HG02973 (cell line): ENCODE results near the gene POLR3G.

Experiments
- ATAC-seq: cut with Tn5 transposase; IDR thresholded peaks from one replicate; pipeline ENCODE4 v1.9.1; 2021; ENCODE audit warnings: moderate library complexity; ENCODE audit not compliant: unreplicated experiment

The POLR3G gene

DNA sequence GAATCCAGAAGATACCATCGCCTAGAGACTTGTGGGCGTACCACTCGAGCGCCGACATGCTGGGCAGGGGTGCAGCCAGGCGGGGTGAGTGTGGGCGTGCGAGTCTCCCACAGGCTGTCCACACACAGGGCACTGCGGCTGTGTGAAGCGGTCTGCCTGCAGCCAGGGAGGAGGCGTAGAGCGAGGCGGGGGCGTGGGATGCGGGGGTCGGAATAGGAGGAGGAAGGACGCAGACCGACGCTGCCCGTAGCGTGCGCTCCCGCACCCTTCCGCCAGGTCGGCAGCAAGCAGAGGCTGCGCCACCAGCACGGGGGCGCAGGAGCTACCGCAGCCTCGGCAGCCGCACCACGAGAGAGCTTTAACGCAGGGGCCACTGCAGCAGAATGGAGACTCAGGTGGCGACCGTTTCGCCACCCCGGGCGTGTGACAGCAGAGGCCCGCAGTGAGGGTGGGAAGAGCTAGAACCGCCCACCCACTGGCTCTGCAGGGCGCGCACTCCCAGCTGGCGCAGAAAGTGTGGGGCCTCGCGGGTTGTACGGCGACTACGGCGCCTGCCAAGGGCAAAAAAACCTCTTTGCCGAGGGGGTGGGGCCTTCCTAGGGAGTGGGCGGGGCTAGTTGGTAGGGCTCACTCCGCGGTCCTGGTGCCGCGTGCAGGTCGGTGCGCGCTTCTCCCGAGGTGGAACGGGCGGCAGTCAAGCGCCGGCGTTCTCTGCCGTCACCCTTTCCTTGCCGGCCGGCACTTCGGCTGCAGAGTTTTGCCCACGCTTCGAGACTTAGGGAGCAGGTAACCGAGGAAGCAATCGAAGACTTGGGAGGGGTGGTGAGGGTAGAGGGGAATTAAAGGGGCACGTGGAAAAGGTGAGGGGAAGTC, at the start of gene POLR3G, which contains the start of gene MBLAC2:
Gene POLR3G (plus strand): TSS at position 630 of the 873 bp plus-strand sequence. CDS start 10,704 bp downstream, outside the sequence.
Gene MBLAC2 (minus strand): TSS at position 537 of the 873 bp plus-strand sequence. CDS start 479 bp downstream, at position 58.
- ATAC-seq = peak; percentile 80

DNA sequence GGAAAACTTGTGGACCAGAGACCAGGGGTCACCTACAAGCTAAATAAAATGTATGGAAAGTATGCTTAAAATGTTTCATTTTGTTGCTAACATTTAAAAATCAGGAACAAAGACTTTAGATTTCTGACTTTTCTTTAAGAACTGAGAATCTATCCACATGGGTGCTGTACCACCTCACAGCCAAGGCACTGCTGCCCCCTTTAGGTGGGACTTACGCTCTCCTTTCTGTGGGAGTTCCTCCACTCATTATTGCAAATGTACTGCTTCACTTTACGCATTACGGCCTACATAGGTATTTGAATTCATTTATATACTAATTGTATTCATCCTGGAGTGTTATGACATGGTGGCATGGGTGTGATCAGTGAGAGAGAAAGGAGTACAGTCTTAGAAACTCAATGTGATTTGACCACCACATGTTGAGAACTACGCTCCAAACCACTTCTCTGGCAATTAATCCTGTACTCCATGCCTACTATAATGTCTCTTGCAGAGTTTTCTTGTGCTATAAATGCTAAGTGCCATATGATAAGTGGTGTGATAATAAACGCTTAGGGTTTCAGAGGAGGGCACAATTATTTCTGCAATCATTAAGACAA, 40.4 kb upstream of the POLR3G start:
- no peak for ATAC-seq

GRCh38 chr5:90437663-90438062, 37.0 kb upstream of the POLR3G start:
- ATAC-seq = no peak

- no peak for ATAC-seq
Observed at GRCh38 chr5:90438100-90438499, 36.6 kb upstream of the POLR3G start.

DNA sequence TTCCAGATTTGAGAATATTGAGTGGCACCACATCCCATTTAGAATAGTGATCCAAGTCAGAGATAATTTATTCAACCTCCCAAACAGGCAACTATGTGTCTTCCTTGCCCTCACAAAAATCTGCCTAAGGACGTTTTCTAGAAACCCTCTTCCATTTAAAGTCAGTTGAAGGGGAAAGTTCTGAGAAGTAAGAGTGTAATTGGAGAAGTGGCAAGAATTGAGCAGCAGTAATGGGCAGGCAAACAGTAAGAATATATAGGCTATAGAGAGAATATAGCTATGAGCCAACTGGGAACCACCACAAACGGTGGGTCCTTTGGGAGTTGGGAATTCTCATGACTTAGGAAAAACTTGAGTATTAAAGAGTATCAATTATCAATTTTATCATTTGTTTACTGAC, 34.0 kb upstream of the POLR3G start:
- ATAC-seq = no peak

- no peak for ATAC-seq
Observed at GRCh38 chr5:90446961-90447360, 27.7 kb upstream of the POLR3G start.

DNA sequence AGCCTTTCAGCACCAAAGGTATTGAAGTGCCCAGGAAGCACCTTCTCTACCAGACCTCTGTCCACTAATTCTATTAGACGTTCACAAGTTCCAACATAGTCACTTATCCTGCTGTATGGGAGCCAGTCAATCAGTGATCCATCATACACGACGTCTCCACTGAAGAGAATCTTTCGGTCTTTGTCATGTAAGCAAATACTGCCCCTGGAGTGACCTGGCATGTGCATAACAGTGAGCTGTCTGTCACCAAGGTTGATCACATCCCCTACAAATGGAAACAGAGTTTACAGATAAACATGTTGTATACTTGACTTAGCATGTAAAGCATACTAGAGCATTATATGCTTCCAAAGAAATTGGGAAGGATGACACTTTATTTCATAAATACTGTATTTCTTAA, 13.4 kb upstream of the POLR3G start:
- no peak for ATAC-seq

GRCh38 chr5:90472783-90473395, 1.8 kb upstream of the POLR3G start:
- ATAC-seq = peak; percentile 10

DNA sequence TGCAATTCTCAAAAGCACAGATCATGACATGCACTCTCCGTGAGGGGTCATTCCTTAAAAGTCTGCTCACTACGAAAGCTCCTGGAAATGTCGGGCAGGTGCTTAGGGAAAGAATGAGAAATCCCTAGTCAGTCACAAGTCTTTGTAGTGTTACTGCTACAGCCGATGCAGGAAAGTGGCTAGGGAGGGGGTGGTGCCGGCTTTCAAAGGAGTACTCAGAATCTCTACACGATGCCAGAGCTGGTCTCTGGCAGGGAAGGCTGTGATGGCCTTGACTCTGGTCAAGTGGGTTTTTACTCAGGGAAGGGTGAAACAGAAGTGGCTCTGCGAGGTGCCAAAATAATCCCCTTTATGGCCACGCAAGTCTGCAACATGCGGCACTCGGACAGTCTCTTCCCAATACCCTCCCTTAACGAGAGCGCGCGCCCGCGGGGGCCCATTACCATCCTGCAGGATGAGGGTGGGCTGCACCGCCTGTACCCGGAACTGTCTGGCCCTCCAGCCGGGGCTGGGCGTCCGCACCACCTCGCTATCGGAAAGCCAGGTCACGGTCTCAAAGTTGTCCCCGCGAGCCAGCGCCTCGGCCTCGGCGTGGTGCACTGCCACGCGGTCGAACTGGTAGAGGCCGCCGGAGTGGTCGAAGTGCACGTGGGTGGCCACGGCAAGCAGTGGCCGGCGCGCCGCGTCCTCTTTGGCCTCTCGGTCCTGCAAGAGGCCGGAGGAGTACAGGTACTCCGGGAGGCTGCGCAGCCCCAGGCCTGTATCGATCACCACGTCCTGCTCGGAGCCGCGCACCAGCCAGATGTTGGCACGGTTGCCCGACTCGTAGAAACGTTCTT, 1.0 kb upstream of the POLR3G start:
- peak; percentile 12 for ATAC-seq

GRCh38 chr5:90475436-90475980, 844 bp downstream of the POLR3G start:
- ATAC-seq = no peak

DNA sequence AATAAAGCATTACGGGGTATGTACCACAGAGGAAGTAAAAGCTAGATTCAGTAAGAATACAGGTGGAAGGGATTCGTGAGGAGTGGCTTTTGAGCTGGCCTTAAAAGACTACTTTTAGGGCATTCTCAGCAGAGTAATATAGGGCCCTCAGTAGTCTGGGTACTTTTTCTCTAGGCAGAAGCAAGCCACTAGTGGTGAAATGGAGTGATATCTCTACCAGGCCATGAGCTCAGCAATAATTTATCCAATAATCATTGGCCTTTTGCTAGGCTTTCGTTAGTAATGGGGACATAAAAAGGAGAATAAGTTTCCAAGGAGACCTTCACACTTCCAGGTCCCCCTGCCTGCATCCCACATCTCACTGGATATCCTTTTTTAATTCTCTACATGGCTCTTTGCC, 1.7 kb downstream of the POLR3G start:
- ATAC-seq = no peak

GRCh38 chr5:90477073-90477472, 2.4 kb downstream of the POLR3G start:
- no peak for ATAC-seq

DNA sequence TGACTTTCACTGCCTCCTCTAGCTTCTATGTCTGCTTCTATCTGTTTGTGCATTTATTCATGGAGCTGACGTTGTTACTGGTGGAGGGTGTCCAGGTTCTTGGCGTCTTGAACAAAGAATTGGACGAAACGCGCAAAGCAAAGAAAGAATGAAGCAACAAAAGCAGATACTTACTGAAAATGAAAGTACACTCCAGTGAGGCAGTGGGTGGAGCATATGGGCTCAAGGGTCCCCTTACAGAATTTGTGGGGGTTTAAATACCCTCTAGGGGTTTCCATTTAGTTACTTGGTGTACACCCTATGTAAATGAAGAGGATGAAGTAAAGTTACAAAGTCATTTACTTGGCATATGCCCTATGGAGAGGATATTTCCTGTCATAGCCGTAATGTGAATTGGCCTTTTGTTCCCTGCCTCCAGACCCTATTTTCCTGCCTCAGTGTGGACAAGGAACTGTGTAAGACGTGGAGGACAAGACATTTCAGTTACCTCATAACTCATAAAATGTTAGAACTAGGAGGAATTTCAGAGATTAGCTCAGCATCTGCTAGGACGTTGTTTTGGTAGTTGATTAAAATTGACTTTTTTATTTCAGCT, 3.1 kb downstream of the POLR3G start:
- no peak for ATAC-seq

DNA sequence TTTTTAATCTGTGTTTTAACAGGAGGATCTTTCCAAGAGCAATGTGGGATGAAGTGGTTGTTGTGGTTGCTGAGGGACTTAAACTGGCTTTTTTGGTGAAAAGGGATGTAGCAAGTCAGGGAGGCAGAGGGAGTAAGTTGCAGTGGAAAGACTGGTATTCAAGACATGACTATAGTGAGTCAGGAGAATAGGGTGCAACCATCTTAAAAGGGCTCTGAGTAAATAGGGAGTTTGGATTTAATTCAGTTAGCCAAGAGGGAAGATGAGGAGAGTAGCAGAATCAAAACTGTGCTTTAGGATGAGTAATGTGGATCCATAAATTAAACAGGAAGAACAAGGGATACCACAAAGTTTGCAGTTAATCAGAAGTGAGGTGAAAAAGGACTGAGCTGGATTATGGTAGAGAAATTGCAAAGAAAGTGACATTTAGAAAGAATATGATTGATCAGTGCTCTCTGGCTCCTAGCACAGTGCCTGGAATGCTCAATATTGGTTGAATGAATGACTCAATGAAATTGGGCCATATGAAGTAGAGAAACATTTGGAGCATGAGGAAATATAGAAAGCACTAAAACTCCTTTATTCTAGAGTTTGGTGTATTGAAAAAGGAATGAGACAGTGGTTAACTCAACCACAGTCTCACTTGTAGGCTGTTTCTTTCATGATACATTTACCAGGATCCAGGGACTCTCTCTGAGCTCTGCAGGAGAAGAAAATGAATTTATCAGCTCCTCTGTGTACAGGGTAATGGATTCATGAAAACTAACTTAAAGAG, 5.1 kb downstream of the POLR3G start:
- ATAC-seq = no peak

DNA sequence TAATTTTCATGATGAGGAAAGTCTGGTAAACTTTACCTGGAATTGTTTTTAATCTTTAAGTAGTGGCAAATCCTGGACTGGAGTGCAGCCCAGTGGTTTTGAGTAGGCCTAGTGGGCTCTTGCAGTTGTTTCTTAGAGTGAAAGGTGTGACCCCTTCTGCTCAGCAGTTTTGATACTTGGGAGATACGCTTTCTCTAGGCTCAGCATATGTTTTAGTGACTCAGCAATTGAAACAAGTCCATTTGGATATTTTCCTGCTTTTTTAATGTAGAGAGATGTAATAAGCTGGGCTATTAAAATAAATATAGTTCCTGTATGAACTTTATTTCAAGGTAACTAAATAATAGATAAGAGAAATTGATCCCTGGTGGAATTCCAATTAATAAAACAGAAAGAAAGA, 6.0 kb downstream of the POLR3G start:
- no peak for ATAC-seq

GRCh38 chr5:90483206-90483605, 8.5 kb downstream of the POLR3G start:
- ATAC-seq = no peak

DNA sequence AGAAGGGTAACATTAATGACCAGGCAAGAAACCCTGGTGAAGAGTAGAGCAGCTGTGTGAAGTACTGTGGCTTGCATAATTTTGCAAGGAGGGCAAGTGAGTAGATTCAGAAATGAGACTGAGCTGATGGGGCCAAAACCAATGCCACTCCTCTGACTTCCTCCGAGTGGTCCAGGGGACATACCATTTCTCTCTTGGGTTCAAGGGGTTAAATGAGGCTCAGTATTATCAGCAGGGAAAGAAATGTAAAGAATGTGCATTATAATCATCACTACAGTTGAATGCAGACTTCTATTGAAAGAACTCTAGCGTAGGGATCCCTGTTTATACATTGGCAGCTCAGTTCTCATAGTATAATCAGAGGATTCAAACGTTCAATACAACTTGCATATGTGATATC, 9.9 kb downstream of the POLR3G start:
- ATAC-seq = no peak

- ATAC-seq = no peak
Observed at GRCh38 chr5:90488791-90489190, 14.1 kb downstream of the POLR3G start.

DNA sequence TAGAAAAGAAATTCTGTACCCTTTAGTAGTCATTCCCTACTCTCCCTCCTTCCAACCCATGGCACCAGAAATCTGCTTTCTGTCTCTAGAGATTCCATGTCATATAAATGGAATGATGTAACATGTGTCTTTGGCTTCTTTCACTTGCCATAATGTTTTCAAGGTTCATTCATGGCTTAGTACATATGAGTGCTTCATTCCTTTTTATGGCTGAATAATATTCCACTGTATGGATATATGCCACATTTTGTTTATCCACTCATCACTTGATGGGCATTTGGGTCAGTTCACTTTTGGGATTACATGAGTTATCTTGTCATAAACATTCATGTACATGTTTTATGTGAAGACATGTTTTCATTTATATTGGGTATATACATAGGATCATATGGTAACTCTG, 19.4 kb downstream of the POLR3G start:
- no peak for ATAC-seq

DNA sequence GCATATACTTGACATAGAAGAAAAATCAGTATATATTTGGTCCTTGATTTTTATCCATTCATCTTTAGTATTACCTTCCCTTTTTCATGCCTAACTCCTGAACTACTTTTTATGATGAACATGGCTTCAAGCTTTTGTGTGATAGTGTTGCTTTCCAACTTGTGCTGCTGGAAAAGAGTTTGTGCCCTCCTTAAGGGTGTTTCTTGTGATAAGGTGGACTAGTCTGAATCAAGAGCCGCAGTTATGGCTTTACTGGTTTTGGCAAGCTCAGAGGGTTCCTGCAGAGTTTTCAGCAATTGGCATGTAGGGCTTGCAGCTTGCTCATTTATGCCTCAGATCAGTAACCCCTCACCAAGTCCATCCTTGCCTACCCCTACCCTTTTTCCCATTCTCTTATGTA, 20.5 kb downstream of the POLR3G start:
- no peak for ATAC-seq
